ENCODE results near the gene AGAP3.
A peak's percentile ranks its signal among the peaks of the same experiment; 100 is the strongest.

AGAP3 gene

GRCh38 chr7:151074817-151075661 lies 11.2 kb upstream of the AGAP3 start:
- DNase-seq: no peak

DNA sequence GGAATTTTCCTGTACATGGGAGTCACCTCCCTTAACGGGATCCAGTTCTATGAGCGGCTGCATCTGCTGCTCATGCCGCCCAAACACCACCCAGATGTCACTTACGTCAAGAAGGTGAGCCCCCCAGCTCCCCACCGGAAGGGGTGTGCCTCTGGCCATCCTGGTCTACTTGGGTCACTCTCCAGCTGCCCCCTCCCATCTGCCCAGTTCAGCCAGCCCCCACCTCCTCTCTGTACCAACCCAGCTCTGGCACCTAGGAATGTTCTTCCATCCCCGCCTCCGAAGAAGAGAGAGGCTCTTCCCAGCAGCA lies 10.7 kb upstream of the AGAP3 start:
- DNase-seq: no peak

- DNase-seq: no peak
Measured at GRCh38 chr7:151075978-151076426, 10.3 kb upstream of the AGAP3 start.

DNA sequence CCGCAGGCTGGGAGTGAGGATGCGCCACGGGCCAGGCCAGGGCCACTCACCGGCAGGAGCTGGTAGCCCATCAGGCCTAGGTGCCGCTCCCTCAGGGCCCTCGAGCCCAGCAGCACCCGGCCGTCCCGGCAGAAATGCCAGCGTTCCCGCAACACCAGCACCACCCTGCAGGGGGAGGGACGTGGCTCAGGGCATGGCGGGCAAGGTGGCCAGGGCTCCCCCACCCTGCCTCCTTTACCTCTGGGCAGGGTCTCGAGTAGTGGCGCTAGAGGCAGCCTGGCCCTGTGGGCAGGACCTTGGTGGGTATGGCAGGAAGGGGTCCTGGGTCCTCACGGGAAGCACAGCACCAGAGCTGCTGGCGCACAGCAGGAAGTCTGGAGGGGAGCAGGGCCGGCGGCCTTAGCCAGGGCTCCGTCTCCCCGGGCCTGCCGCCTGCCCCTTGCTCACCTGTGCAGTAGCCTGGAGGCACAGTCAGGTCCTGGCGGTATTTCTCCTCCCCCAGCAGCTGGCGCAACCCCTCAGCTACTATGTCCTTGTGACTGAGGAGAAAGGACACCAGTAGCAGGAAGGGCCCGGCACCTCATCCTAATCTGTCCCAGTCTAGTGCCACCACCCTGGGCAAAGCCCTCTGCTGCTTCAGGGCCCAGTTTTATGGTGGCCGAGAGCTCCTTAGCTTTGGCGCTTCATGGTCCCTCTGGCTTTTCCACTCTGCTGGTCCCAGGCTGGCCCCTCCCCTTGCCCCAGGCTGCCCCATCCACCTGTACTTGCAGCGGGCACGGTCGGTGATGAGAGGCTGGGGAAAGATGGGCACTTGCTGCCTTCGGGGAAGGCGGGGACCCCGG lies 9.2 kb upstream of the AGAP3 start:
- DNase-seq: no peak

DNA sequence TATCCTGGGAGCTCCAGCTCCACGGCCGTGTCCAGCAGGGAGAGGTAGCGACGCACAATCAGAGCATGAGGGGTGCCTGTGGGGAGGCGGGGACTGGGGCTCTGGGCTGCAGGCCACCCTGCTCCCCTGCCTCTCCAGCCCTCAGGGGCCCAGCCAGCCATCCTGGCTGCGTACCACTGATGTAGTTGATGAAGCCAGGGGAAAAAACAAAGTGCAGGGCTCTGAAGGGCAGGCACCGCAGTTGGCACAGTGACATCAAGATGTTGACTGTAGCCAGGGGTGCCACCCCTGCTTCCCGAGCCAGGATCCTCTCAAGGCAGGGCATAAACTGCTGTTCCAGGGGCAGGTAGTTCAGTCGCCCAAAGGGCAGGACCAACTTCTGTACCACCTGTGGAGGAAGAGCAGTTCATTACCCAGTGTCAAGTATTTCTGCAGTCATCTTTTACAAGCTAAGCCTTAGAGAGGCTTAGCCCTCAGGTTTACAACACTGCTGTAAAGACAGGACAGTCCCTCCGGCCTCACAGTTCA lies 8.5 kb upstream of the AGAP3 start:
- DNase-seq: no peak

DNA sequence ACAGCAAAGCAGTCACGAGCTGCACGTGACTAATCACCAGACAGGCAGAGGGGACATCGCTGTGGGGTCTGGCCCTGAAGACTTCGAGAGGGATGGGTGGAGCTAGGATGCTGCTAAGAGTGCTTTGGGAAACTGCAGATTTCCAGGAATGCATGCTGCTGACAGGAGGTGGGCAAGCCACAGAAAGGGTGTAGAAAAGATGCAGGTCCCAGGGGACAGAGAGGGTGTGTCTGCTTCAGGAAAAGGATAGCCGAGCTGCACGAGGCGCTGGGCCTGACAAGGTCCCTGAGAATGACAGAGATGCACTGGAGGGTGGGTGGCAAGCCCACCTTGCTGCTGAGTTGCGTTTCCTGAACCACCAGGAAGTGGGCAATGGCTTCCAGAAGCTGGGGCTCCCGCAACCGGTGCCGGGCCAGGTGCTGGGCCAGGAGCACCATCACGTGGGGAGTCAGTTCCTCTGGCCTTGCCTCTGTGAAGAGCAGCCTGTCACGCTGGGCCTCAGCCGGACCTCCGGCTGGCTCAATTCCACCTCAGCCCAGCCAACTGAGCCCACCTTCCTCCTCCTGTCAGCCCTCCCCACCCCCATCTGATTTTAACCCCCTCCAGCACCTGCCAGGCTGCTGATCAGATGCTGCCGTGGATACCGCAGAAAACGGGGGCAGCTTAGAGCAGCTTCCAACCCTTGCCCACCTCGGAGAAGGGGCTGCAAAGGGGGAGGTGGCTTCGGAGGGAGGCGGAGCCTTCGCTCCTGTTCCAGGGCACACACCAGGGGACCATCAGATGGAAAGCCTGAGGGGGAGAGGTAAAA lies 7.8 kb upstream of the AGAP3 start:
- DNase-seq: no peak

DNA sequence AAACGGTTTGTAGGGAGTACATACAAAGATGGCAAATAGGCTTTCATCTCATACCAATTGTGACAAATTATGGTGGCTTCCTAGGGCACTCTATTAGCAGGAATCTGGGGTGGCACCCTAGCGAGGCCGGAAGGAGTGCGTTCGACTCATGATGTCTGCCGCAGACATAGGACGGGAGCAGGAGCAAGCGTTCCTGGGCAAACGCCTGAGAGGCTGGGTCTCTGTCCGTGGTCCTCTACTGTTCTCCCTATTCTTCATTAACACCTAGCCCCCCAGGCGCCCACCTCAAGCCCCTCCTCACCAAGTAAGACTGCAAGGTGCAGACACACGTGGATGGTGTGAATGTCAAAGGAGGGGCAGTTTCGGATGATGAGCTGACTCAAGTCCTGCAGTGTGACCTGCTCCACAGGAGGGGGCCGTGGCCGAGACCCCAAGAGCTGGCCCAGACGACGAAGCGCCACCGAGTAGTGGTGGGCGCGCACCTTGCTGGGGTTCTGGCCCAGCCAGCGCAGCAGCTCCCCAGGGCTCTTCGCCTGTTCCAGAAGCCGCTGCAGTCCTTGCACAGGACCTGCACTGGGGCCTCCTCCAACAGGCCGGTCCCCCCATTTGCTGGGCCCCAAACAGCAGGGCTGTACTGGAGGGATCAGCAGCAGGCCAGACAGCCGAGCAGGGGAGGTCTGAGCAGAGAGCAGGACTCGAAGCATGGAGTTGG lies 6.9 kb upstream of the AGAP3 start:
- no peak for DNase-seq

DNA sequence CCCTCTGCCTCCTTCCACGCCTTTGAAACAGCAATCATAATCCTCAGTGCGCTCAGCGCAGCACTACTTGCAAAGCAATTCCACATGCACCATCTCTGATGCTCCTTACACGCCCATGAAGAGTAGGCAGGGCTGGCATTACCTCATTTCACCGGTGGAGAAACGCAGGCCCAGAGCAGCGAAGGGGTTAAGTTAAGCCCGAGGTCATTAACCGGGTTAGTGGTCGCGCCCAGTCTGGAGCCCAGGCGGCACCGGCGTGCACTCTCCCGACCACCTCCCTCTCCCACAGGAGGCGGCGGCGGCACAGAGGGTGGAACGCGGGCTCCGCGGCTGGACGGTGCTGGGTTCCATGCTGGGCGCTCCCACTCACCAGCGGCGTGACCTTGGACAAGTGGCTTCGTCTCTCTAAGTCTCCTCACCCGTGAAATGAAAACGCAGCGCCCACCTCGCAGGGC lies 6.2 kb upstream of the AGAP3 start:
- no peak for DNase-seq

GRCh38 chr7:151080522-151081169 lies 5.6 kb upstream of the AGAP3 start, which contains the start of gene FASTK:
Gene FASTK, minus strand, starts transcription at chr7:151080809. Its CDS starts 43 bp downstream, at chr7:151080766.
- DNase-seq: peak; percentile 83

- no peak for DNase-seq
Measured at GRCh38 chr7:151081170-151082101, 4.8 kb upstream of the AGAP3 start.

DNA sequence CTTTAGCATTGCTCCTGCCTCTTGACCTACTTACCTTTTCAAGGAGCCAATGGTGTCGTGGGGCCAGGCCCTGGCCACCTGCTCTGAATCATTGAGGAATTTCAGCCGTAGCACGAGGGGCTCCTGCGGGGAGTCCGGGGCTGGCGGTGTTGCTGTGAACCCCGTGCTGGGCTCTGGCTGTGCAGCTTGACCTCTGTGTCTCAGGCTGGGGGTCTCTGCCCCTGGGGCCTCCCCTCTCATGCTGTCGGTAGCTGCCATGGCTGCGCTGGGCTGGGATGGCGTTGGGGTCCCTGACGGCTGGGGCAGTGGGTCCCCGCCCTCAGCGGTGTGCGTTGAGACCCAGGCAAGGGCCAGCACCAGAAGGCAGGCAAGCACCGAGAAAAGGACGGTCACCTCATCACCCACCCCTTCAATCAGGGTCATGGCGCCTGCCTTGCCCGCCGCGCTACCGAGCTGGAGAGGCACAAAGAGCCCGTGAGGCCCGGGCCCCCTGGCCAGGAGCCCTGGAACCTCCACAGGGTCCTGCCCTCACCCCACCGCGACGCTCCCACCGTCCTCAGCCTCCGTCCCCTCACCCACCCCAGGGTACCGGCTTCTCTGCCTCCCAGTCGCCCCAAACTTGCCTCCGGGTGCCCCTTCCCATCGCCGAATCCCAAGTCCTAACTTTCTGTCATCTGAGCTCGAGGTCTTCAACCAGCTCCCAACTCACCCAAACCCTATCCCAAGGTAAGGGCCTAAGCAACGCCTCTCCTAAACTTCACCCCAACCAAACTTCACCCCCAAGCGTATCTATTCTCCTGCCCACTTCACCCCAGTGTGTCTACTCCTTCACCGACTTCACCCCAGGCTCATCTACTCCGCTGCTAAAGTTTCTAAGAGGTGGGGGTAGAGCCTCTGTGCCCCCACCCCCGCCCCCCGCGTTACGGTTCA lies 3.9 kb upstream of the AGAP3 start:
- DNase-seq: no peak

DNA sequence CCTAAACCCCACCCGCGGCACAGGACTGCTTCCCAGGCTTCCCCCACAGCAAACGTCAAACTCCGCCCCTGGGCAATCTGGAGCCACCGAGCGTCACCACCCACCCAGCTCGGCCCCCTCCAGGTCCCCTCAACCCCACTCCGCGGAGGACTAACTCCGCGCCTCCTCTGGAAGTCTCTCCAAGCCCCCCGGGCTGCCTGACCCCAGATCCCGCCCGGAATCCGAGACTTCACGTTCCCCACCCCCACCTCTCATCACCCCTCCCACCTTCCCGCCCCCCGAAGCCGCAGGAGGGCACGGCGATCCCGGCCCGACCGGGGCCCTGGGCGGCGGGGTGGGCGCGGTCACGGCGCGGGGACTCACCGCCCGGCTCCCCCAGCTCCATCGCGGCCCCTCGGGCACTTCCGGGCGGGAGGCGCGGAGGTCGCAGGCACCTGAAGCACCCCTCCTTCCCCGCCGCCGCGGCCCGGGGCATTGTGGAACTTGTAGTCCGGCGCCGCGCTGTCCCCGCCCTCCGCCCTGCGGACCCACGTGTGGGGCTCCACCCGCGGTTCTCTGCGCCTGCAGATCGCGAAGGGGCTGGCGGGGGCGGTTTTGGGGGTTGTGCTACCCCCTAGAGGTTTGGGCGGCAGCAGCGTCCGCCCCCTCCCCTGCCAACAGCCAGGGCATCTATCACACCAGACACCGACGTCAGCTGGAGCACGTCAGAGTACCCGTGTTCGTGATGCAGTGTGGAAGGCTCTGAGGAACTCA lies 3.0 kb upstream of the AGAP3 start, which contains the start of gene TMUB1:
Gene TMUB1 (minus strand): TSS at position 423 of the 753 bp plus-strand sequence. CDS start 930 bp downstream, outside the sequence.
- DNase-seq: no peak

DNA sequence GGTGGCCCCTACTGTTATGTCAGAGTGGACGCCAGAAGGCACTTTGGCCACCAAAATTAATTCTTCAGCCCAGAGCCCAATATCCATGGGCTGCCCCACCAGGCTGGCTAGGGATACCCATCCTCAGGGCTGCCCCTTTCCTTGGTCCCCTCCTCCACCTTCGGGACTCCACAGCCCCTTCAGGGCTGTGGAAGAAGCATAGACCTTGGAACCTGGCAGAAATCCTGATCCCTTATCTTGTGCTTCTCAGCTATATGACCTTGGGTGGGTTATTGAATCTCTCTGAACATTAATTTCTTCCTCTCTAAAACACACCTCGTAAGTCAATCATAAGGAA lies 2.5 kb upstream of the AGAP3 start:
- no peak for DNase-seq

DNA sequence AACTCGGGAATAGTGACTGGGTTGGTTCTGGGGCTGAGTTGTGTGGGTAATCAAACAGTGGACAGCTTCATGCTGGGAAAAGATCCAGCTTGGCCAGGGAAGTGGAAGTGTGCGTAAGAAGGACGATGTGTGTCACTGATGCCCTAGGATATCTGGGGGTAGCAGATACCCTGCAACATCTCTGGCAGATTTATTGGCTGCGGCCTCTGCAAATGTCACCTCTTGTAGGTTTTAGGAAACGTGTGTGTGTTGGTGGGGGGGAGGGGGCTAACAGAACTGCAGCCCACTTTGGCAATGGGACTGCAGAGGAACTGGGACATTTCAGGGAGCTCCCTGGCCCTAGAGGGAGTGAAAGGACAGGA lies 965 bp upstream of the AGAP3 start:
- DNase-seq: no peak

- no peak for DNase-seq
Measured at GRCh38 chr7:151086802-151087244, 548 bp downstream of the AGAP3 start.

GRCh38 chr7:151087245-151088018 lies 1.2 kb downstream of the AGAP3 start:
- DNase-seq: peak; percentile 19

- DNase-seq: no peak
Measured at GRCh38 chr7:151088019-151088855, 2.0 kb downstream of the AGAP3 start.
